Urinary bladder (tissue), 4 donors: ENCODE results near the gene MT1B. TPM values are rescaled to one million over a fixed set of nuclear protein-coding genes. Genes with fewer than 3 reads are reported as not detected.
"Not testable (repeated sequence)": the region's sequence is repeated elsewhere in the genome, so short reads cannot be mapped to it uniquely, and the experiment has no call there.

Source experiments
- DNase-seq: peaks from one replicate; pipeline ENCODE4 v3.0.0-alpha.2; 2015; ENCODE audit errors: extremely low spot score
- H3K27ac ChIP-seq: one replicate; pipeline ENCODE4 v1.5.1; 2013; ENCODE audit warnings: low read depth, mild to moderate bottlenecking, moderate library complexity
- H3K36me3 ChIP-seq: one replicate; pipeline ENCODE4 v1.6.1; 2013; ENCODE audit warnings: mild to moderate bottlenecking, moderate library complexity; ENCODE audit not compliant: insufficient read depth
- H3K4me1 ChIP-seq: one replicate; pipeline ENCODE4 v1.6.1; 2013; ENCODE audit warnings: mild to moderate bottlenecking, moderate library complexity; ENCODE audit not compliant: insufficient read depth
- H3K4me3 ChIP-seq: one replicate; pipeline ENCODE4 v1.5.1; 2013; ENCODE audit warnings: low read depth, low read length
- WGBS: extraction: QIAGEN DNeasy Blood & Tissue Kit; methylation state at CpG from one replicate; pipeline ENCODE4 v1.1.7; 2013; 5-methylcytosine and 5-hydroxymethylcytosine counted together
- polyA plus RNA-seq: library from polyadenylated mRNA; stranded (reverse); fragments of 200-250 nt; gene quantifications from one replicate; pipeline ENCODE4 v1.2.3, GENCODE V29; 2013
- total RNA-seq: library from RNA; depleted of rRNA; stranded (reverse); fragments of >200 nt; gene quantifications from one replicate; pipeline ENCODE4 v1.2.3, GENCODE V29; 2014
- donor health status: healthy with polysubstance abuse.
- donor health status: healthy.

The MT1B gene
- total and polyA plus RNA-seq, 2 donors = not detected

- Histone ChIP-seq H3K27ac (no peak overlapping the region), H3K4me3 (no peak overlapping the region), H3K36me3 (no peaks in the 10 kb centered on the region), H3K4me1 (no peaks in the 10 kb centered on the region)
- no peak for DNase-seq
- 84% methylated on average over 7 of the region's 7 CpGs for WGBS
Observed at GRCh38 chr16:56653218-56653617, 1.5 kb downstream of the MT1B start.

GRCh38 chr16:56657555-56658326, 6.1 kb downstream of the MT1B start, which contains the start of gene MT1F:
Gene MT1F, plus strand, starts transcription at chr16:56657959. Its CDS starts 100 bp downstream, at chr16:56658059.
- 2% methylated on average over 46 of the region's 46 CpGs for WGBS
- no peaks in the 10 kb centered on the region for H3K36me3 ChIP-seq
- peak within 1 kb of the TSS; percentile 50 for H3K4me3 ChIP-seq
- H3K27ac ChIP-seq = no peak within 1 kb of the TSS
- DNase-seq = no peak
- no peaks in the 10 kb centered on the region for H3K4me1 ChIP-seq

GRCh38 chr16:56658327-56658875, 6.7 kb downstream of the MT1B start:
- peak overlapping the region; percentile 50 for H3K4me3 ChIP-seq
- H3K27ac ChIP-seq = no peak overlapping the region
- no peaks in the 10 kb centered on the region for H3K36me3 ChIP-seq
- H3K4me1 ChIP-seq = no peaks in the 10 kb centered on the region
- DNase-seq = no peak
- WGBS = 27% methylated on average over 10 of the region's 10 CpGs

- Histone ChIP-seq H3K36me3 (no peaks in the 10 kb centered on the region), H3K4me1 (no peaks in the 10 kb centered on the region), H3K27ac (no peak overlapping the region), H3K4me3 (no peak overlapping the region)
- DNase-seq = no peak
- 11% methylated on average over 48 of the region's 48 CpGs for WGBS
Observed at GRCh38 chr16:56662357-56663354, 11.0 kb downstream of the MT1B start.

- no peak overlapping the region for H3K4me3 ChIP-seq
- no peaks in the 10 kb centered on the region for H3K36me3 ChIP-seq
- DNase-seq = no peak
- WGBS = 85% methylated on average over 1 of the region's 1 CpG
- H3K4me1 ChIP-seq = no peaks in the 10 kb centered on the region
- no peak overlapping the region for H3K27ac ChIP-seq
Observed at GRCh38 chr16:56664506-56664905, 12.8 kb downstream of the MT1B start.

- not testable (repeated sequence) for DNase-seq, H3K36me3 ChIP-seq, H3K4me1 ChIP-seq, H3K4me3 ChIP-seq, H3K27ac ChIP-seq
- 72% methylated on average over 8 of the region's 8 CpGs for WGBS
Observed at GRCh38 chr16:56665286-56666261, 13.9 kb downstream of the MT1B start.

GRCh38 chr16:56667581-56668571, 16.2 kb downstream of the MT1B start, which contains the start of gene MT1G:
Gene MT1G, minus strand, starts transcription at chr16:56668065. Its CDS starts 72 bp downstream, at chr16:56667993.
- H3K27ac ChIP-seq = no peak within 1 kb of the TSS
- WGBS = 12% methylated on average over 46 of the region's 46 CpGs
- H3K4me3 ChIP-seq = no peak within 1 kb of the TSS
- DNase-seq = no peak
- no peaks in the 10 kb centered on the region for H3K36me3 ChIP-seq
- H3K4me1 ChIP-seq = no peaks in the 10 kb centered on the region

GRCh38 chr16:56669005-56669839, 17.5 kb downstream of the MT1B start, which contains the start of gene MT1H:
Gene MT1H, plus strand, starts transcription at chr16:56669814. Its CDS starts 71 bp downstream, at chr16:56669885.
- no peak for DNase-seq
- Histone ChIP-seq H3K4me3 (no peak within 1 kb of the TSS), H3K36me3 (no peaks in the 10 kb centered on the region), H3K27ac (no peak within 1 kb of the TSS), H3K4me1 (no peaks in the 10 kb centered on the region)
- 15% methylated on average over 38 of the region's 38 CpGs for WGBS

GRCh38 chr16:56669840-56670619, 18.3 kb downstream of the MT1B start:
- no peaks in the 10 kb centered on the region for H3K4me1 ChIP-seq
- no peak overlapping the region for H3K27ac ChIP-seq
- no peak overlapping the region for H3K4me3 ChIP-seq
- 13% methylated on average over 19 of the region's 19 CpGs for WGBS
- no peaks in the 10 kb centered on the region for H3K36me3 ChIP-seq
- DNase-seq = no peak

GRCh38 chr16:56670620-56670934, 18.9 kb downstream of the MT1B start:
- no peaks in the 10 kb centered on the region for H3K4me1 ChIP-seq
- no peak for DNase-seq
- 53% methylated on average over 2 of the region's 2 CpGs for WGBS
- no peak overlapping the region for H3K27ac ChIP-seq
- no peak overlapping the region for H3K4me3 ChIP-seq
- no peaks in the 10 kb centered on the region for H3K36me3 ChIP-seq

- DNase-seq, H3K4me1 ChIP-seq, H3K36me3 ChIP-seq, H3K4me3 ChIP-seq, H3K27ac ChIP-seq: not testable (repeated sequence)
- 72% methylated on average over 2 of the region's 2 CpGs for WGBS
Observed at GRCh38 chr16:56671691-56672090, 20.0 kb downstream of the MT1B start.
